ENCODE measurements around the gene CLSTN2.

CLSTN2 gene

GRCh38 chr3:140034058-140034457, 99.1 kb downstream of the CLSTN2 start:
- no peak for DNase-seq
- no peak overlapping the region for H3K27ac Mint-ChIP-seq
- no peaks in the 10 kb centered on the region for H3K36me3 Mint-ChIP-seq (ENCODE audit: low read depth)

GRCh38 chr3:140035871-140036270, 100.9 kb downstream of the CLSTN2 start:
- no peaks in the 10 kb centered on the region for H3K36me3 Mint-ChIP-seq (ENCODE audit: low read depth)
- no peaks in the 10 kb centered on the region for H3K9me3 Mint-ChIP-seq
- H3K27ac Mint-ChIP-seq = no peak overlapping the region
- H3K4me3 Mint-ChIP-seq = no peak overlapping the region
- H3K4me1 Mint-ChIP-seq = no peaks in the 10 kb centered on the region
- DNase-seq = no peak
- no peak for TF ChIP-seq CTCF (IDR thresholded peaks at IDR 0.05)
- peaks cover 5% of the 10 kb centered on the region for H3K27me3 Mint-ChIP-seq (ENCODE audit: low read depth, poor library complexity)

More at GRCh38 chr3:140034058-140034457, 99.1 kb downstream of the CLSTN2 start:
- H3K4me1 Mint-ChIP-seq = no peaks in the 10 kb centered on the region
- H3K27me3 Mint-ChIP-seq (ENCODE audit: low read depth, poor library complexity) = peaks cover 7% of the 10 kb centered on the region
- H3K9me3 Mint-ChIP-seq = no peaks in the 10 kb centered on the region
- TF ChIP-seq CTCF (IDR thresholded peaks at IDR 0.05) = no peak
- H3K4me3 Mint-ChIP-seq = no peak overlapping the region

GRCh38 chr3:140050396-140050795, 115.4 kb downstream of the CLSTN2 start:
- H3K4me1 Mint-ChIP-seq = peaks cover 28% of the 10 kb centered on the region
- peaks cover 56% of the 10 kb centered on the region for H3K27me3 Mint-ChIP-seq (ENCODE audit: low read depth, poor library complexity)
- no peaks in the 10 kb centered on the region for H3K36me3 Mint-ChIP-seq (ENCODE audit: low read depth)
- no peak overlapping the region for H3K4me3 Mint-ChIP-seq
- no peak for DNase-seq
- peaks cover under 1% of the 10 kb centered on the region for H3K9me3 Mint-ChIP-seq
- TF ChIP-seq CTCF (IDR thresholded peaks at IDR 0.05) = no peak
- H3K27ac Mint-ChIP-seq = no peak overlapping the region

GRCh38 chr3:140051019-140051957, 116.3 kb downstream of the CLSTN2 start:
- H3K4me1 Mint-ChIP-seq = peaks cover 28% of the 10 kb centered on the region
- H3K27ac Mint-ChIP-seq = no peak overlapping the region
- DNase-seq = no peak
- peaks cover 52% of the 10 kb centered on the region for H3K27me3 Mint-ChIP-seq (ENCODE audit: low read depth, poor library complexity)
- H3K9me3 Mint-ChIP-seq = no peaks in the 10 kb centered on the region
- no peak overlapping the region for H3K4me3 Mint-ChIP-seq
- no peak for TF ChIP-seq CTCF (IDR thresholded peaks at IDR 0.05)
- H3K36me3 Mint-ChIP-seq (ENCODE audit: low read depth) = no peaks in the 10 kb centered on the region

- DNase-seq = peak; percentile 38
- Mint-ChIP-seq H3K27me3 (ENCODE audit: low read depth, poor library complexity) (peaks cover 43% of the 10 kb centered on the region), H3K4me1 (peaks cover 28% of the 10 kb centered on the region), H3K9me3 (no peaks in the 10 kb centered on the region), H3K27ac (peak overlapping the region; percentile 8), H3K4me3 (no peak overlapping the region), H3K36me3 (ENCODE audit: low read depth) (no peaks in the 10 kb centered on the region)
- no peak for TF ChIP-seq CTCF (IDR thresholded peaks at IDR 0.05)
Observed at GRCh38 chr3:140052771-140053702, 118.1 kb downstream of the CLSTN2 start.

Measured in nephron progenitor cell (in vitro differentiated cells).